ENCODE measurements around the gene LRRC2. TPM values are rescaled to one million over a fixed set of nuclear protein-coding genes. Genes with fewer than 3 reads are reported as not detected.

LRRC2 gene
- total RNA-seq, 1 donor from 2014 or later, result not detected

DNA sequence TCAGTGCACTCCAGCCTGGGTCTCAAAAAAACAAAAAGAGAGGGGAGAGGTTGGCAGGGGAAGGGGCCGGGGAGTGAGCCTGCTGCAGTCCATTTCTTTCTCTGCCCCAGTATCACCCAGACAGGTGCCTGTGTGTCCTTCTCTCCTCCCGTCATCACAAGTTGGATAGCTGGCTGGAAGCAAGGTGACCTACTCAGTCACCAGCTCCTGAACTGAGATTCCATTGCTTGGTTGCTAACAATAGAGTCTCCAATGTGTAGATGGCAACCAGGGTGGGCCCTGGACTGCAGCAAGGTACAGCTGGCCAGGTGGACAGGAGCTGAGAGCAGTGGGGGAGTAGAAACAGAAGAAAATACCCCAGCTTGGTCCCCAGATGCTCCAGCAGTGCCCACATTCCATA lies 4.6 kb downstream of the LRRC2 start:
- intact Hi-C loops (cut with micrococcal nuclease), result no loop called here
- H3K4me3 Mint-ChIP-seq, result no peak overlapping the region
- CTCF ChIA-PET, result interaction anchor here (8.1 kb wide), 1 partner anchor 73 kb away, joined by 229 read pairs; no protein-coding TSS in a partner anchor
- DNase-seq (no peak), ATAC-seq (ENCODE audit: low read depth) (no peak)
- POLR2A ChIA-PET, result interaction anchor here (0.6 to 0.7 kb wide), 2 partner anchors 68 to 73 kb away, joined by 3 to 8 read pairs; no protein-coding TSS in a partner anchor
- H3K9me3 Mint-ChIP-seq, result no peaks in the 10 kb centered on the region
- peaks cover 22% of the 10 kb centered on the region for H3K27me3 Mint-ChIP-seq
- H3K4me1 Mint-ChIP-seq, result peaks cover 30% of the 10 kb centered on the region
- H3K27ac Mint-ChIP-seq, result no peak overlapping the region
- no peaks in the 10 kb centered on the region for H3K36me3 Mint-ChIP-seq (ENCODE audit: low read depth)
- TF ChIP-seq, protein P1, sequence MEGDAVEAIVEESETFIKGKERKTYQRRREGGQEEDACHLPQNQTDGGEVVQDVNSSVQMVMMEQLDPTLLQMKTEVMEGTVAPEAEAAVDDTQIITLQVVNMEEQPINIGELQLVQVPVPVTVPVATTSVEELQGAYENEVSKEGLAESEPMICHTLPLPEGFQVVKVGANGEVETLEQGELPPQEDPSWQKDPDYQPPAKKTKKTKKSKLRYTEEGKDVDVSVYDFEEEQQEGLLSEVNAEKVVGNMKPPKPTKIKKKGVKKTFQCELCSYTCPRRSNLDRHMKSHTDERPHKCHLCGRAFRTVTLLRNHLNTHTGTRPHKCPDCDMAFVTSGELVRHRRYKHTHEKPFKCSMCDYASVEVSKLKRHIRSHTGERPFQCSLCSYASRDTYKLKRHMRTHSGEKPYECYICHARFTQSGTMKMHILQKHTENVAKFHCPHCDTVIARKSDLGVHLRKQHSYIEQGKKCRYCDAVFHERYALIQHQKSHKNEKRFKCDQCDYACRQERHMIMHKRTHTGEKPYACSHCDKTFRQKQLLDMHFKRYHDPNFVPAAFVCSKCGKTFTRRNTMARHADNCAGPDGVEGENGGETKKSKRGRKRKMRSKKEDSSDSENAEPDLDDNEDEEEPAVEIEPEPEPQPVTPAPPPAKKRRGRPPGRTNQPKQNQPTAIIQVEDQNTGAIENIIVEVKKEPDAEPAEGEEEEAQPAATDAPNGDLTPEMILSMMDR (IDR thresholded peaks at IDR 0.05), result no peak

DNA sequence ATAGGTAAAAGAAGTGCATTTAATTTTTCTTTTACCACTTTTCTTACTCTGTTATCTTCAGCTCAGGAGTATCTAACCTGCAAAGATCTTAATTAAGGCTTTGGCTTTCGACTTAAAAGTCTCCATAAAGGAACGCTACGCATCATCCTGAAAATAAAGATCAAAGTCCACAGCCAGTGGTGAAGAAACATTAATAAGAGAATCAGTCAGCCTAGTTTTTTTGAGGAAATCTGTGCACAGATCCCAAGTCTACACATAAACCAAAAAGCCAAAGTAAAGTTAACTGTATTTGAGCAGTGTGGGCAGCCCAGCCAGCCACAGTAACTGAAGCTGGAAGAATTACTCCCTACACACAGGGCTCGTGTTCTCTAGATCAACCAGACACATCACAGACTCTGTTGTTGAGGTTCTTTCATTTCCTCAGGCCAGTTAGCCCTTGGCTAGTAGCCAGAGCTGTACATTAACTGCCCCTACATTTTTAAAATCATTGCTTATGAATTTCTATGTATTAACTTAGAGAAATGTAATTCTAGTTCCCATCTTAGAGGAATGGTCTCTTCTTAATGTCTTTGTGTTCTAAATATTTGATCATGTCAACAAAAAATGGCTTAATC lies 6.9 kb downstream of the LRRC2 start:
- ChIA-PET POLR2A (interaction anchor here (1.2 to 2.3 kb wide), 3 partner anchors 17 to 70 kb away, joined by 4 to 15 read pairs (median 6); no protein-coding TSS in a partner anchor), CTCF (interaction anchor here (0.8 to 8.1 kb wide), 9 partner anchors 10 to 89 kb away, joined by 3 to 229 read pairs (median 10); partner anchors contain the start of gene RTP3)
- no peak overlapping the region for H3K4me3 Mint-ChIP-seq
- no peak overlapping the region for H3K27ac Mint-ChIP-seq
- intact Hi-C loops (cut with micrococcal nuclease), result loop anchor here (2.0 to 5.0 kb wide), 2 partner anchors 62 to 177 kb away; partner anchors contain the start of gene RTP3
- peaks cover 20% of the 10 kb centered on the region for H3K4me1 Mint-ChIP-seq
- H3K27me3 Mint-ChIP-seq, result peaks cover 4% of the 10 kb centered on the region
- ATAC-seq (ENCODE audit: low read depth) (no peak), DNase-seq (no peak)
- TF ChIP-seq, protein P1 (IDR thresholded peaks at IDR 0.05), result no peak
- no peaks in the 10 kb centered on the region for H3K36me3 Mint-ChIP-seq (ENCODE audit: low read depth)
- H3K9me3 Mint-ChIP-seq, result peaks cover 2% of the 10 kb centered on the region

DNA sequence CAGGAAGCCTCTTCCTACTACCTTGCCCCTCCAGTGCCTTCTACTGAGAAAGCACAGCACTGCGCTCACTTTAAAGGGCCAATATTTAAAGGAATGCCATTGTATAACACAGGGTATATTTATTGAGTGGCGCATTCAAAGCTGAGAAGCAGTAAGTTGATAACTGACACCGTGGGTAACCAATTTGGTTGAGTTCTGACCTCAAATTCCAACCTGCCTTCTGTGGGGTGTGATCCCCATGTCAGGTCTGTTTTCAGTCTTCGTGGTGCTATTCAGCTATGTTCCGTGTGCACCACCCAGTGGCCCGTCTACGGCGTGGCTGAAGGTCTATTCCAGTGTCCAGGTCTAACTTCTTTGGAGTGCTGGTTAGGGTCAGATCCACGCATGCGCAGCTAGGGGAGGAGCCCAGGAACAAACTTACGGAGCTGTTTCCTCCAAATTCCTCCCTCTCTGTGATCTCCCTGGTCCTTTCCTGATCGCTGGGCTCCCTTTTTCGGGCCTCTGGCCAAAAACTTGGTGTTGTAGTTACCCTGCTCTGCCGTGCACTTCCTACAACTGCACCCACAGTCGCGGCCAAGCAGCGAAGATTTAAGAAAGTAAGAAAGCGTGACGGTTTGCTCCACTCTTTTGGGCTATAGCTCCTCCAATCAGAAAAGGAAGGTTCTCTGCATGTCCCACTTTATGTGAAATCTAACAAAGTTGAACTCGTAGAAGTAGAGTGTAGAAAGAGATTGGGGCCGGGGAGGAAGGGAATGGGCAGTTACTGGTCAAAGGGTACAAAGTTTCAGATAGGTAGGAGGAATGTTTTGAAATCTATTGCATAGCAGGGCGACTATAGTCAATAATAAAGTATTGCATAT lies 7.7 kb downstream of the LRRC2 start:
- Mint-ChIP-seq H3K4me3 (peak overlapping the region; percentile 61), H3K27me3 (peaks cover 1% of the 10 kb centered on the region), H3K36me3 (ENCODE audit: low read depth) (no peaks in the 10 kb centered on the region), H3K4me1 (peaks cover 20% of the 10 kb centered on the region), H3K27ac (no peak overlapping the region), H3K9me3 (peaks cover 2% of the 10 kb centered on the region)
- DNase-seq (peak; percentile 50), ATAC-seq (ENCODE audit: low read depth) (peak; percentile 98)
- ChIA-PET POLR2A (interaction anchor here (0.5 to 2.3 kb wide), 6 partner anchors 17 to 69 kb away, joined by 3 to 15 read pairs (median 5); no protein-coding TSS in a partner anchor), CTCF (interaction anchor here (0.7 to 8.1 kb wide), 13 partner anchors 9 to 174 kb away, joined by 3 to 229 read pairs (median 4); partner anchors contain the start of gene RTP3)
- TF ChIP-seq, protein P1 (IDR thresholded peaks at IDR 0.05), result no peak
- intact Hi-C loops (cut with micrococcal nuclease), result loop anchor here (1.0 to 5.0 kb wide), 6 partner anchors 19 to 282 kb away; partner anchors contain the start of gene RTP3

DNA sequence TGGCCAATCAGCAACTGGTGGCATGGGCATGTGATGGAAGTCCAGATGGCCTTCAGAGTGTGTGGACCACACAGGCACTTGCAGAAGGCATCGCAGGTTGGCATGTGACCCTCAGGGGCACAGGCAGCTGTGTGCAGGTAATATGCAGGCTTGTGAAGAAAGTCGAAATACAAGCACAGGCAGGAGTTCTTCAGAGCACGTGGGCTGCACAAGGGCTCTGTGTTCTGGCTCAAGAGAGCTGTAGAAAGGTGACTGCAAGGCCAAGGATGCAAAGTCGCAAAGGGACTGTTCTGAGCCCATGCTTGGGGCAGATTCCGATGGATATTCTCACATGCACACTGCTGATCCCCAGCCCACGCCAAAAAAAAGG lies 8.3 kb downstream of the LRRC2 start:
- H3K4me1 Mint-ChIP-seq, result peaks cover 20% of the 10 kb centered on the region
- ATAC-seq (ENCODE audit: low read depth) (no peak), DNase-seq (no peak)
- peaks cover 2% of the 10 kb centered on the region for H3K9me3 Mint-ChIP-seq
- no peaks in the 10 kb centered on the region for H3K36me3 Mint-ChIP-seq (ENCODE audit: low read depth)
- POLR2A ChIA-PET, result interaction anchor here (0.5 to 2.3 kb wide), 5 partner anchors 16 to 69 kb away, joined by 3 to 15 read pairs (median 6); no protein-coding TSS in a partner anchor
- H3K27ac Mint-ChIP-seq, result no peak overlapping the region
- peaks cover 1% of the 10 kb centered on the region for H3K27me3 Mint-ChIP-seq
- CTCF ChIA-PET, result interaction anchor here (0.9 to 8.1 kb wide), 9 partner anchors 15 to 174 kb away, joined by 3 to 229 read pairs (median 10); partner anchors contain the start of gene RTP3
- intact Hi-C loops (cut with micrococcal nuclease), result loop anchor here (1.0 to 5.0 kb wide), 6 partner anchors 18 to 281 kb away; partner anchors contain the start of gene RTP3
- TF ChIP-seq, protein P1 (IDR thresholded peaks at IDR 0.05), result no peak
- no peak overlapping the region for H3K4me3 Mint-ChIP-seq

Measured in activated B cell treated with CpG ODN at 0.5 μM for 24 hours (primary cell).